ENCODE data around the gene PTPRU. TPM values are rescaled to one million over a fixed set of nuclear protein-coding genes. Genes with fewer than 3 reads are reported as not detected.

PTPRU gene
- total RNA-seq, 1 experiment from 2014 or later, result not detected

DNA sequence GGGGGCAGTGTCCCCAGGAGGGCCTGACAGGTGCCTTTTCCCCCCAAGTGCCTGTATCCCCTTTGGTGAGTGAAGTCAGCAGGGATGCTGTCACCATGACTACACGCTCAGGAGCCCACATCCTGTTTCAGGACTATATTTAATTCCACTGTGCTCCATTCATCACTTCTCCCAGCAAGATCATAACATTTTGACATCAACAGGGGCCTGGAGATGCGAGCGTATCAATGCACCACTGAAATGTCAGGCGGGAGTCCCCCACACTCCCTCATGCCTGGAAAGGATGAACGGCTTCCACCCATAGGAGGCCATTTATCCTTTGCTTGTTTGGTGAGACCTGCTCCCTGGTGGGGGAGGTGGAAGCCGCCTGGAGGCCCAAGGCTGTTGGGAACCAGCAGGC, 119.1 kb downstream of the PTPRU start:
- Histone ChIP-seq H3K36me3 (ENCODE audit: insufficient read depth, low read length) (no peaks in the 10 kb centered on the region), H3K4me1 (ENCODE audit: low read length) (no peaks in the 10 kb centered on the region), H3K4me2 (ENCODE audit: low read depth, low read length, poor library complexity, severe bottlenecking) (no peak overlapping the region), H3K9me3 (ENCODE audit: low read length) (no peaks in the 10 kb centered on the region), H3K4me3 (ENCODE audit: low read length) (no peak overlapping the region), H4K20me1 (ENCODE audit: insufficient read depth, low read depth, low read length) (no peaks in the 10 kb centered on the region), H3K9ac (ENCODE audit: low read length) (no peak overlapping the region), H3K79me2 (ENCODE audit: low read length) (no peaks in the 10 kb centered on the region), H3K27me3 (ENCODE audit: low read length) (no peaks in the 10 kb centered on the region), H3K27ac (ENCODE audit: low read length) (no peak overlapping the region), H2AFZ (ENCODE audit: low read length) (no peak overlapping the region), H3K9me2 (replicated peaks; ENCODE audit: insufficient read depth, low read length) (no peaks in the 10 kb centered on the region)
- no peak for DNase-seq

DNA sequence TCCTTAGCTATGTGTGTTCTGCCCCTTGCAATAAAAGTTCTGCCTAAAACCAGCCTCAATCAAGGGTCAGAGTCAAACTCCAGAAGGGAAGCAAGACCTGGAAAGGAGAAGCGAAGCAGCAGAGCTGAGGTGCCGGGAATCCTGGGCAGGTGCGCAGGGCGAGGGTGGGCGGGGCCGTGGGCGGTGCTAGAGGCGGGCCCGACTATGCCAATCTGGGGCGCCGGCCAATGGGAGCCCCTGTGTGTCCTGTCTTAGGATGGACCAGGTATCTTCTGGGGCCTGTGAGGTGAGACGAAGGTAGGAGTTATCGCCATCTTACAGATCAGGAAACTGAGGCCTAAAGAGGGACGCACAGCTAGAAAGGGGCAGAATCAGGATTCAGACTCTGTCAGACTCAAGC, 120.3 kb downstream of the PTPRU start:
- no peak for DNase-seq
- Histone ChIP-seq H3K4me2 (ENCODE audit: low read depth, low read length, poor library complexity, severe bottlenecking) (no peak overlapping the region), H3K27ac (ENCODE audit: low read length) (no peak overlapping the region), H3K36me3 (ENCODE audit: insufficient read depth, low read length) (no peaks in the 10 kb centered on the region), H3K4me1 (ENCODE audit: low read length) (no peaks in the 10 kb centered on the region), H3K9me3 (ENCODE audit: low read length) (no peaks in the 10 kb centered on the region), H3K27me3 (ENCODE audit: low read length) (no peaks in the 10 kb centered on the region), H4K20me1 (ENCODE audit: insufficient read depth, low read depth, low read length) (no peaks in the 10 kb centered on the region), H3K9ac (ENCODE audit: low read length) (no peak overlapping the region), H3K9me2 (replicated peaks; ENCODE audit: insufficient read depth, low read length) (no peaks in the 10 kb centered on the region), H3K4me3 (ENCODE audit: low read length) (no peak overlapping the region), H2AFZ (ENCODE audit: low read length) (no peak overlapping the region), H3K79me2 (ENCODE audit: low read length) (no peaks in the 10 kb centered on the region)

DNA sequence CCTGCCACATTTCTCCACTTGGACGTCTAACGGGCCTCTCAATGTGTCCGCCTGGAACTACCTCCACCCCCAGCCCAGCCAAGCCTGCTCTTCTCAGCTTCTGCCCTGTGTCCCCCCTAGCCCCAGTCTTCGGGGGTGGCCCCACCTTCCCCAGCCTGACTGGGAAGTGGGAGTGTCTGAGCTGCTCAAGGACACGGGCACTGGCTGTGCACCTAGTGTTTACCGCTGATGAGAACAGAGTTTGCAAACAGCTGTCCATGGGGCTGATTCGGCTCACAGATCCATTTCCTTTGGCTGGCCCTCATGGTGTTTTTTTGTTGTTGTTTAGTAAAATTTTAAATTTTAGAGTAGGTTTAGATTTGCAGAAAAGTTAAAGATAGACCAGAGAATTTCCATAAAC, 121.1 kb downstream of the PTPRU start:
- no peak overlapping the region for H3K9ac ChIP-seq (ENCODE audit: low read length)
- H3K36me3 ChIP-seq (ENCODE audit: insufficient read depth, low read length), result no peaks in the 10 kb centered on the region
- H3K4me2 ChIP-seq (ENCODE audit: low read depth, low read length, poor library complexity, severe bottlenecking), result no peak overlapping the region
- H3K9me2 ChIP-seq (replicated peaks; ENCODE audit: insufficient read depth, low read length), result no peaks in the 10 kb centered on the region
- no peak for DNase-seq
- no peaks in the 10 kb centered on the region for H3K9me3 ChIP-seq (ENCODE audit: low read length)
- no peaks in the 10 kb centered on the region for H3K27me3 ChIP-seq (ENCODE audit: low read length)
- H3K4me1 ChIP-seq (ENCODE audit: low read length), result no peaks in the 10 kb centered on the region
- H2AFZ ChIP-seq (ENCODE audit: low read length), result no peak overlapping the region
- H4K20me1 ChIP-seq (ENCODE audit: insufficient read depth, low read depth, low read length), result no peaks in the 10 kb centered on the region
- no peak overlapping the region for H3K4me3 ChIP-seq (ENCODE audit: low read length)
- no peak overlapping the region for H3K27ac ChIP-seq (ENCODE audit: low read length)
- no peaks in the 10 kb centered on the region for H3K79me2 ChIP-seq (ENCODE audit: low read length)

DNA sequence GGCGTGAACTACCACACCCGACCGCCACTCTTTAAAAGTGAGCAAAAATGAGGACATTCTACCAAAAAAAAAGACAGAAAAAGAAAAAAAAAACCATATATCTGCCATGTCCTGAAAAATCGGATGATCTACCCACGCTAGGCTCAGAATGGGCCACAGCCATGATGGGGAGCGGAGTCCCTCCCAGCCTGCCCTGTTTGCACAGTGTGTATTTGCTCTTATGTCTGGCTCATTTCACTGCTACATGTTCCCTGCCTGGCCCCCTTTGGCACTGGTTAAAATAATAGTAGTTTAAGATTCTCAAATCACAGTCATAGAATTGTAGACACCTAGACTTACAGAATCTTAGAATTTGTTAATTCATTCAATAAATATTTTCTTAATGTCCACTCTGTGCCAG, 121.9 kb downstream of the PTPRU start:
- Histone ChIP-seq H3K9me3 (ENCODE audit: low read length) (no peaks in the 10 kb centered on the region), H3K9ac (ENCODE audit: low read length) (no peak overlapping the region), H3K36me3 (ENCODE audit: insufficient read depth, low read length) (no peaks in the 10 kb centered on the region), H3K4me3 (ENCODE audit: low read length) (no peak overlapping the region), H4K20me1 (ENCODE audit: insufficient read depth, low read depth, low read length) (no peaks in the 10 kb centered on the region), H3K79me2 (ENCODE audit: low read length) (no peaks in the 10 kb centered on the region), H3K27me3 (ENCODE audit: low read length) (no peaks in the 10 kb centered on the region), H3K27ac (ENCODE audit: low read length) (no peak overlapping the region), H3K9me2 (replicated peaks; ENCODE audit: insufficient read depth, low read length) (no peaks in the 10 kb centered on the region), H3K4me2 (ENCODE audit: low read depth, low read length, poor library complexity, severe bottlenecking) (no peak overlapping the region), H2AFZ (ENCODE audit: low read length) (no peak overlapping the region), H3K4me1 (ENCODE audit: low read length) (no peaks in the 10 kb centered on the region)
- no peak for DNase-seq

DNA sequence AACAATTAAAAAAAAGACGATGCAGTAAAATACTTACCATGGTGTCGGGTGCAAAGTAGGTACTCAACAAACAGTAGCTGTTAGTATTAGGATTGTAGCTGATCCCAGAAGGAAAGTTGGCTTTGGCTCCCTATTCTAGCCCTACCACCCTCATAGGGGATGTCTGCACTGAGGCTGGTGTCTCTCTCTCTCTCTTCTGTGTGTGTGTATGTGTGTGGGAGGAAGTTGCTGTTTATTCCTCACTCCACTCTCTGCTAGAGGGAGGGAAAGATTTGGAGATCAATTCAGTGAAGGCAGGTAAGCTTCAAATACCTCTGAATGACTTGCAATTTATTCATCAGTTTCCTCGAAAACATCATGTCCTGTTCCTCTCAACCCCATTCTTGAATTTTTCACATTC, 124.4 kb downstream of the PTPRU start:
- DNase-seq, result no peak
- Histone ChIP-seq H3K9me2 (replicated peaks; ENCODE audit: insufficient read depth, low read length) (no peaks in the 10 kb centered on the region), H3K36me3 (ENCODE audit: insufficient read depth, low read length) (no peaks in the 10 kb centered on the region), H3K9me3 (ENCODE audit: low read length) (no peaks in the 10 kb centered on the region), H3K79me2 (ENCODE audit: low read length) (no peaks in the 10 kb centered on the region), H3K9ac (ENCODE audit: low read length) (no peak overlapping the region), H3K4me2 (ENCODE audit: low read depth, low read length, poor library complexity, severe bottlenecking) (no peak overlapping the region), H3K27ac (ENCODE audit: low read length) (no peak overlapping the region), H3K4me3 (ENCODE audit: low read length) (no peak overlapping the region), H4K20me1 (ENCODE audit: insufficient read depth, low read depth, low read length) (no peaks in the 10 kb centered on the region), H2AFZ (ENCODE audit: low read length) (no peak overlapping the region), H3K4me1 (ENCODE audit: low read length) (no peaks in the 10 kb centered on the region), H3K27me3 (ENCODE audit: low read length) (no peaks in the 10 kb centered on the region)

DNA sequence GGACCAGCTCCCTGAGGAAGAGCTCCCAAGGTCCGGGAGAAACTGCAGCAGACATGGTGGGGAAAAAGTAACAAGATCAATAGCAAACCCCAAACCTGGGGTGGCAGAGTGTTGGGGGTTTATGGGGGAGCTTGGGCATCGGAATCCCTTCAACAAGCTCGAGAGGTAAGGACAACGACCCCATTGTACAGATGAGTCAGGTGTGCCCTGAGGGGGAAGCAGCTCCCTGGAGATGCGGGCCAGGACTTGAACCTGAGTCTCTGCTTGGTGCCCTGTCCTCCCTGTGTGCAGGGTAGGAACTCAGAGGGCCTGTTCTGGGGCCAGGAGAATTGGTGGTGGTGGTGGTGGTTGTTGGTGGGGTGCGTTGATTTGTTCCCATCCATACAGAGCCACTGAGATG, 125.4 kb downstream of the PTPRU start:
- H3K9me3 ChIP-seq (ENCODE audit: low read length), result no peaks in the 10 kb centered on the region
- H3K36me3 ChIP-seq (ENCODE audit: insufficient read depth, low read length), result no peaks in the 10 kb centered on the region
- H3K9me2 ChIP-seq (replicated peaks; ENCODE audit: insufficient read depth, low read length), result no peaks in the 10 kb centered on the region
- DNase-seq, result no peak
- no peaks in the 10 kb centered on the region for H4K20me1 ChIP-seq (ENCODE audit: insufficient read depth, low read depth, low read length)
- H3K27me3 ChIP-seq (ENCODE audit: low read length), result no peaks in the 10 kb centered on the region
- H3K4me1 ChIP-seq (ENCODE audit: low read length), result no peaks in the 10 kb centered on the region
- H3K4me2 ChIP-seq (ENCODE audit: low read depth, low read length, poor library complexity, severe bottlenecking), result no peak overlapping the region
- no peak overlapping the region for H3K27ac ChIP-seq (ENCODE audit: low read length)
- no peak overlapping the region for H3K9ac ChIP-seq (ENCODE audit: low read length)
- H2AFZ ChIP-seq (ENCODE audit: low read length), result no peak overlapping the region
- H3K4me3 ChIP-seq (ENCODE audit: low read length), result no peak overlapping the region
- no peaks in the 10 kb centered on the region for H3K79me2 ChIP-seq (ENCODE audit: low read length)

DNA sequence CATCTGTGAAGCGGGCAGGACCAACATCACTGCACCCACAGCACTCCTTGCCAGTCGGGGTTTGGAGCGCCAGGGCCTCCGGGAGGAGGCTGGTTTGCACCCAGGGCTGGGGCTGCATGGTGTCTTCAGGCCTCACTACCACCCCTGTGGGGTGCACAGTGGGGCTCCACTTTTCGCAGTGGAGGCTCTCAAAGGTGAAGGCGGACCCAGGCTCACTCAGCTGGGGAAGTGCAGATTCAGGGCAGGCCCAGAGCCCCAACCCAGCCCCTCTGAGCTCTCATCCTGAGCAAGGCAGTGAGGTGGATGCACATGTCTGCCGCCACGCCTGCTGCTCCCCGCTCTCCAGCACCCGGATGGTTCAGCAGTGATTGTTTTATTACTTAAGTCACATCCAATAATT, 125.8 kb downstream of the PTPRU start:
- no peaks in the 10 kb centered on the region for H4K20me1 ChIP-seq (ENCODE audit: insufficient read depth, low read depth, low read length)
- no peaks in the 10 kb centered on the region for H3K27me3 ChIP-seq (ENCODE audit: low read length)
- no peak overlapping the region for H2AFZ ChIP-seq (ENCODE audit: low read length)
- H3K4me3 ChIP-seq (ENCODE audit: low read length), result no peak overlapping the region
- DNase-seq, result no peak
- no peak overlapping the region for H3K27ac ChIP-seq (ENCODE audit: low read length)
- no peak overlapping the region for H3K4me2 ChIP-seq (ENCODE audit: low read depth, low read length, poor library complexity, severe bottlenecking)
- no peaks in the 10 kb centered on the region for H3K36me3 ChIP-seq (ENCODE audit: insufficient read depth, low read length)
- H3K9ac ChIP-seq (ENCODE audit: low read length), result no peak overlapping the region
- no peaks in the 10 kb centered on the region for H3K9me2 ChIP-seq (replicated peaks; ENCODE audit: insufficient read depth, low read length)
- H3K79me2 ChIP-seq (ENCODE audit: low read length), result no peaks in the 10 kb centered on the region
- no peaks in the 10 kb centered on the region for H3K9me3 ChIP-seq (ENCODE audit: low read length)
- H3K4me1 ChIP-seq (ENCODE audit: low read length), result no peaks in the 10 kb centered on the region

DNA sequence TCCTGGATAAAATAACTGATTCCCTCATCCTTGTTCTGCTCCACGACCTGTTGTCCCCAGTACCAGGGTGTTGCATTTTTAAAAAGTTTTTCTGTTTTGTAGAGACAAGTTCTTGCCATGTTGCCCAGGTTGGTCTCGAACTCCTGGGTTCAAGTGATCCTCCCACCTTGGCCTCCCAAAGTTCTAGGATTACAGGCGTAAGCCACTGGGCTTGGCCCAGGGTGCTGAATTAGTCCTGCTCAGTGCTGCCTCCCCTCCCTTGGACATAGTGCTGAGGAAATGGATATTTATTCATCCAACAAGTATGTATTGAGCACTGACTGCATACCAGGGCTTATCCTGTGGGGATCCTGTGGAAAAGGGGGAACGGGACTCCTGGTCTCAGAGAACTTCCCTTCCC, 126.4 kb downstream of the PTPRU start:
- Histone ChIP-seq H3K9me3 (ENCODE audit: low read length) (no peaks in the 10 kb centered on the region), H3K36me3 (ENCODE audit: insufficient read depth, low read length) (no peaks in the 10 kb centered on the region), H3K9ac (ENCODE audit: low read length) (no peak overlapping the region), H3K4me2 (ENCODE audit: low read depth, low read length, poor library complexity, severe bottlenecking) (no peak overlapping the region), H3K4me3 (ENCODE audit: low read length) (no peak overlapping the region), H3K9me2 (replicated peaks; ENCODE audit: insufficient read depth, low read length) (no peaks in the 10 kb centered on the region), H3K4me1 (ENCODE audit: low read length) (no peaks in the 10 kb centered on the region), H2AFZ (ENCODE audit: low read length) (no peak overlapping the region), H4K20me1 (ENCODE audit: insufficient read depth, low read depth, low read length) (no peaks in the 10 kb centered on the region), H3K79me2 (ENCODE audit: low read length) (no peaks in the 10 kb centered on the region), H3K27ac (ENCODE audit: low read length) (no peak overlapping the region), H3K27me3 (ENCODE audit: low read length) (no peaks in the 10 kb centered on the region)
- DNase-seq, result no peak

DNA sequence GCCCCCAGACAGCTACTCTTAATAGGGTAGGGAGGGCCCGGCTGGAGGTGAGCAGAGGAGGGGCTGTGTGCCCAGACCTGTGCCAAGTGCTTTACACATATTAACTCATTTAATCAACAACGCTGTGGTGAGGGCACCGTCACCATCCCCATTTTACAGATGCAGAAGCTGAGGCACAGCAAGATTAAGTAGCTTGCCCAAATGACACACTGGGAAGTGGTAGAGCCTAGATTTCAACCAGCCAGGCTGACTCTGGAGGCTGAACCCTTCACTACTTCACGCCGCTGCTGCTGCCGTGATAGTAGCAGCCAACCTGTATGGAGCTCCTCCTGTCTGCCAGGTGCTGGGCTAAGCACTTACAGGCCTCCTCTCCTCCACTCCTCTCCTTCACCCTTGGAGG, 127.2 kb downstream of the PTPRU start:
- Histone ChIP-seq H4K20me1 (ENCODE audit: insufficient read depth, low read depth, low read length) (no peaks in the 10 kb centered on the region), H3K27ac (ENCODE audit: low read length) (no peak overlapping the region), H3K4me2 (ENCODE audit: low read depth, low read length, poor library complexity, severe bottlenecking) (no peak overlapping the region), H3K9me2 (replicated peaks; ENCODE audit: insufficient read depth, low read length) (no peaks in the 10 kb centered on the region), H3K36me3 (ENCODE audit: insufficient read depth, low read length) (no peaks in the 10 kb centered on the region), H3K9ac (ENCODE audit: low read length) (no peak overlapping the region), H2AFZ (ENCODE audit: low read length) (no peak overlapping the region), H3K4me1 (ENCODE audit: low read length) (no peaks in the 10 kb centered on the region), H3K4me3 (ENCODE audit: low read length) (no peak overlapping the region), H3K9me3 (ENCODE audit: low read length) (no peaks in the 10 kb centered on the region), H3K79me2 (ENCODE audit: low read length) (no peaks in the 10 kb centered on the region), H3K27me3 (ENCODE audit: low read length) (no peaks in the 10 kb centered on the region)
- no peak for DNase-seq
